CD1c-positive myeloid dendritic cell (primary cell): ENCODE results near the gene PADI1.

Source experiments
- DNase-seq: peaks from one replicate; pipeline ENCODE4 v3.0.0-alpha.2; 2016; ENCODE audit errors: extremely low spot score

The PADI1 gene

DNA sequence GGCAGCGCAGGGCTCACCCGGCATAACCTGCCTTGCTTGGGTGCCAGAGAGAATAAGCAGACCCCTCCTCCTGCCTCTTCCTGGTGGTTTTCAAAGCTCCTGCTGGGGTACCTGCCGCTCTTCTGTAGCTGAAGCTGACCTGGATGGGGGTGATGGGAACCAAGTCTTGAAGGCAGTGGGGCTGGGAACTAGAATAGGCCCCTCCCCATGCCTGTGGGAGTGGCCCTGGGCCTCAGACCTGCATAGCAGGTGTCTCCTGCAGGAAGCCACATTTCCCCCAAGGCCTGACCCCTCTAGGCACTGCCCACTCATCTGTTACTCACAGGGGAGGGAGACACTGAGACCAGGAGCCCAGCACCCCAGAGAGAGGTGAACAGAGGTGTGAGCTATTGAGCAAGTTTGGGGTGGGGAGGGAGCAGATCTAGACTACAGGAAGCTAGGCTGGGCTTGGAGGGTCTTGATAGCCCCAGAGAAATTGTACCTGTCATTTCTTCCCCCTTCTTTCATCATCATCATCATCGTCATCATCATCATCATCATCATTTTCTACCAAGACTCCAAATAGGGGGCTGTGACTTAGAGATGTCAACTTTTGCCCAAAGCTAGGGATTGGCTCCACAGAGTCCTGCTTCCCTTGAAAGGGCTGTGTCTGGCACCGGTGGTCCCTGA lies 10.1 kb downstream of the PADI1 start:
- DNase-seq = no peak

DNA sequence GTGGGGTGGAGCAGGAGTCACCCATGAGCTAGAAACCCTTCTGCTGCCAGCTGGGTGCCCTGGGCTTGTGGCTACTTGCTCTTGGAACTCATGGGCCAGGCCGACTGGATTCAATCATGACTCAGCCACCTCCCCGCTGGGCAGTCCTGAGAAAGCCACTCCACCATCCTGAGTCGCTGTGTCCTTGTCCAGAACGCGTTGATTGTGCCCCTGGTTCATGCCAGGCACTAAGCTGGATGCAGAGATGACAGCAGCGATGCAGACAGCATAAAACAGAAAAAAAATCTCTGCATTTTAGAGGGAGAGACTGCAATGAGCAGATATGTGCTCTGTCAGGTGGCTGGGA lies 10.6 kb downstream of the PADI1 start:
- DNase-seq = no peak

DNA sequence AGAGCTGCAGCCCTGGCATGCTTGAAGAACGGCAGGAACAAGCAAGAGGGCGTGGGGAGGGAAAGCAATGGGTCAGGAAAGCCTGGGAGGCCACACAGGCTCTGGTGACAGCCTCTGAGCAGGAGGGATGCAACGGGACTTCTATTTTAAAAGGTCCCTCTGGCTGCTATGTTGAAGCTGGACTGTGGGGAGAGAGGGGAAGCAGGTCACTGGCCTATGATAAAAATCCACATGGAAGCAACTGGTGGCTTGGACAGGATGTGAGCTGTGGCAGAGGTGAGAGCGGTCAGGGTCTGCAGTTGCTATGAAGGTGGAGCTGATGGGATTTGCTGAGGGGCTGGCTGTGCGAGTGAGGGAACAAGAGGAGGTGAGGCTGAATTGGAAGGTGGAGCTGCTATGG lies 11.2 kb downstream of the PADI1 start:
- no peak for DNase-seq

DNA sequence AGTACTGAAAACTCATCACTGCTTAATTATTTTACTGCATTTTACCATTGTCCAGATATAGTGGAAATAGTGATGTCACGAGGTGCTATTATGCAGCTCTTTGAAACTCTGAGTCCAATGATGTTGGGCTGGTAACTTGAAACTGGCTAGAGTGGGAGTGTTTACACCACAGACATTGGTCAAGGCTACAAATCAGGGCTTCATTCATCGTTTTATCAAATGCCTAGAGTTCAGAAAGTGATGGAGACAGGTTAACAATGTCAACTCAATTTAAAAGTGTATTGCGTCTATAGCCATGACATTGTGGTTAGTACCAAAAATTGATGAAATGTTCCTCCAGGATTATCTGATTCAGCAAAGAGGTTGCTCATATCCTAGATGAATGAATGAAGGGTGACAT lies 12.7 kb downstream of the PADI1 start:
- DNase-seq = no peak

DNA sequence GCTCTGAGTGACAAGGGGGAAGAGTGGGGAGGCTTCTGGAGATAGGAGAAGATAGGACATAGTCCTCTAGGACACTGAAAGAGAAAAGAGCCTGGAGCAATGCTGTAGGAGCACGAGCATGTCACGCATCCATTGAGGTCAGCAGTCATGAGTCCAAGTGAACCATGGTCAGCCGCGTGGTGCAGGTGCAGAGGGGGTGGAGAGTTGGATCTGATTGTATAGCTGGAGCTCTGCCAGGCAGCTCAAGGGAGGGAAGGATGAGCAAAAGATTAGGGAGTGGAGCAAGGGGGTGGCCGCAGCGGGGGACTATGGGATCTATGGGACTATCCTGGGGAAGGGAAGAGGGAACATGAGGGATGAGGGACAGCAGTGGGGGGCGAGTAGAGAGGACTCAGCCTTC lies 14.0 kb downstream of the PADI1 start:
- no peak for DNase-seq

DNA sequence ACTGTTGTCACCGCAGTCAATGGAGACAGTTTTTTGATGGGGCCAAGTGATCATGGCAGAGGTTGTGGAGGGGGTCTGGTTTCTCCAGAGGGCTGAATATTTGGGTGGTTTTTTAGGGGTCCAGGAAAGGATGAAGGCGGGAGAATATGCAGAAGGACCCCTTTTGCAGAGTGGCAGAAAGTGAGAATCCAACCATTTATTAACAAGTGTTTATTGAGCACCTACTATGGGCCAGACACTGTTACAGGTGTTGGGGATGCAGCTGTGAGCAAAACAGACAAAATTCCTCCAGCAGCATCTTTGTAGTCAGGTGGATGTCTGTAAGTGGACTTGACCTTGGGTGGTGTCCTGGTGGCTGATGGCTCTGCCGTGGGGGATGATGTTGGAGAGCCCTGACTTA lies 15.4 kb downstream of the PADI1 start:
- no peak for DNase-seq

DNA sequence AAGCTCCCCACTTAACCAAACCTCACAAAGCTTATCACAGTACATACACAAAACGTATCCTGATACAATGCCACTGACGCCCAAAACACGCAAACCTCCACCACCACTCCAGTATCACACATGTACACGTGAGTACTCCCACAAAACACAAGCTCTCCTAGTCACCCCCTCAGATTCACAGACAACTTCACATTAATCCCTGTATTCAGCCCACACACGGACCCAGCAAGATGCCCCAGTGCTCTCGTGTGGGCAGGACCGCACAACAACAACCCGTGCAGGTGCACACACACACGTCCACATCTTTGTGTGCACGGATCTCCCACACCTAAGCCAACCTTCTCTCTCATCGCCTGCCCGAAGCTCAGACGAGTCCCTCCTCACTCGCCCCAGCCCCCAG lies 17.6 kb downstream of the PADI1 start:
- no peak for DNase-seq

DNA sequence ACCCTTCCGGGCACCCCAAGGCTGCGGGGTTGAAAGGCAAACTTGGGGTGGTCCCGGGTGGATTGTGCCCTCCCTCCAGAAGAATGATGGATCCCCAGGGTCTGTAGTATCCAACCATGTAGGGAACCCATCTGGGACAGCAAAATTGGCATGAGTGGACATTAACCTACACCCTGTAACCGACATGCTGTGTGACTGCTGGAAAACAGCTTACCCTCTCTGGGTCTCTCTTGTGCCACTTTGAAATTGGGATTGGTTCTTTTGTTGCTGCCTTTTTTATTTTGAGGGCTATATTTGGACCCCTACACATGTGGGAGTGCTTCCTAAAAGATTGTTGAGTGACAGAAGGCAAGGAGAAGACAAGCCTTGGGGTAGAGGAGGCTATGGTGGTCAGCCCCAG lies 19.5 kb downstream of the PADI1 start:
- DNase-seq = no peak

DNA sequence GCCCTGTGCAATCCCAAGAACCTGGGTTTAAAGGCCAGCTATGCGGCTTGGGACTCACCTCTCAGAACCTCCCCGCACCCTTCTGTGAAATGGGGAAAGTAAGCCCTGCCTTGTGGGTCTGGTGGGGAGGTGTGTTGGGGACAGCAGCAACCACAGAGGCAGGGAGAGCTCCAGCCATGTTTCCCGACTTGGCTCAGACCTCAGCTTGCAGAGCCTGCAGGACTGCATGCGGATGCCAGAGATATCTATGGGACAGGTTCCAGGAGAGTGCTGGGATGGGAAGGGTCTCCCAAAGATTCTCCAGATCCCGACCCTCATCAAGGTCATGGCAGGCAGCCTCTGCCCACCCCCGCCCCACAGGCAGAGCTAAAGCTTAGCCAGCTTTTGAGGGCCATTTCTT lies 20.2 kb downstream of the PADI1 start:
- DNase-seq = no peak

DNA sequence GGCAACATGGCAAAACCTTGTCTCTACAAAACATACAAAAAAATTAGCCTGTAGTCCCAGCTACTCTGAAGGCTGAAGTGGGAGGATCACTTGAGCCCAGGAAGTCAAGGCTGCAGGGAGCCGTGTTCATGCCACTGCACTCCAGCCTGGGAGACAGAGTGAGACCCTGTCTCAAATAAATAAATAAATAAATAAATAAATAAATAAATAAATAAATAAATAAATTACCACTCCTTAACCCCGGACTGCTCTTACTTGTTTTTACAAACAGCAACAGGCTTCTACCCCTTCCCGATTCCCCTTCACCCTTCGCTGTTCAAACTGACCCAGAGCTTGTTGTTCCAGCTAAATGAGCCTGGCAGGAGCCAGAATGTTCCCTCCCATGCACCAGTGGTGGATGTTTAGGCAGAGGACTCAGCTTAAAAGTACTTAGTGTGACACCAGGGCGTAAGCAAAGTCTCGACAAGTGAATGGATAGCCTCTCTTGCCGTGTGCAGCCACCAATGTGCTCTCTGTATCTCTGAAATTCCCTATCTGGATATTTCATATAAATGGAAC lies 22.5 kb downstream of the PADI1 start:
- no peak for DNase-seq

DNA sequence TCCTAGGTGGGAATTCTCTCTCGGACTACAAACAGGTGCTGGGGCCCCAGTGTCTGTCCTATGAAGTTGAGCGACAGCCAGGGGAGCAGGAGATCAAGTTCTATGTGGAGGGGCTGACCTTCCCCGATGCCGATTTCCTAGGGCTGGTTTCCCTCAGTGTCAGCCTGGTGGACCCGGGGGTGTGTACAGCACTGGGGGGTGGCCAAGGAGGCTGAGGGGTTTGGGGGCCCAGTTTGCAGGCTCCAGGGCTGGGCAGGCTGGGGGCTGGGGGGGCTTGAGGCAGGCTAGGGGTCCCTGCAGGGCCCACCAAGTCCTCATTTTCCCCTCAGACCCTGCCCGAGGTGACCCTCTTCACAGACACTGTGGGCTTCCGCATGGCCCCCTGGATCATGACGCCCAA lies 23.7 kb downstream of the PADI1 start:
- DNase-seq = no peak

DNA sequence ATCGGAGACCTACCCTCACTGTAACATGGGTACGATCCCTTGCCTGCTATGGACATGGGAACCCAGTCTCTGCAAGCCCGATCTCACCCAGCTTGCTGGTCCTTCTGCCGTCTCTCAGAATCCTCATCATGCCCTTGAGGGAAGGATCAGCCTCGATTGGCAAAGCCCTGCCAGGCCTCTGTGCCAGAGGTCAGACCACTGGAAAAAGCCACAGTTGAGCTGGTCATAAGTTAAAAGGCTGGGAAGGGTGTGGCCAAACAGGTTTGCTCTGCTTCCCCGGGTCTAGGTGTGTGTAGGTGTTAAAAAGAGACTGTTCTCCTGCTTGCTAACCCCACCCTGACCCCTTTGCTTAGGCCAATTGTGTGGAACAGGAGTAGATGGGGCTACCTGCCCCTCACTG lies 24.5 kb downstream of the PADI1 start:
- DNase-seq = no peak

DNA sequence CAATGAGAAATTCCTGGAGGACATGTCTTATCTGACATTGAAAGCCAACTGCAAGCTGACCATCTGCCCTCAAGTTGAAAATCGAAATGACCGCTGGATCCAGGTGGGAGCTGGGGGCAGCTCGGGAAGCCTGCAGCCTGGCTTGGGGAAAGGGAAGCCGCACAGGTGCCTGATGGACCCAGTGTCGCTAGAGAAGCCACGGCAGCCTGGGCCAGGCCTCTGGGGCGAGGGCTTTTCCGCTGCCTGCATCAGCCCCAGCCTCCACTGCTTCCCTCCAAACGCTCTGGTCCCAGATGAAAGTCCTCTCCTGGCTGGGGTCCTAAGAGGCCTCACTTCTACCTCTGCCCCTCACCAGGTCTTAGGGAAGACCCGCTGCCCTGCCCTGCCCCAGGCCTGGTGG lies 25.2 kb downstream of the PADI1 start:
- DNase-seq = no peak

DNA sequence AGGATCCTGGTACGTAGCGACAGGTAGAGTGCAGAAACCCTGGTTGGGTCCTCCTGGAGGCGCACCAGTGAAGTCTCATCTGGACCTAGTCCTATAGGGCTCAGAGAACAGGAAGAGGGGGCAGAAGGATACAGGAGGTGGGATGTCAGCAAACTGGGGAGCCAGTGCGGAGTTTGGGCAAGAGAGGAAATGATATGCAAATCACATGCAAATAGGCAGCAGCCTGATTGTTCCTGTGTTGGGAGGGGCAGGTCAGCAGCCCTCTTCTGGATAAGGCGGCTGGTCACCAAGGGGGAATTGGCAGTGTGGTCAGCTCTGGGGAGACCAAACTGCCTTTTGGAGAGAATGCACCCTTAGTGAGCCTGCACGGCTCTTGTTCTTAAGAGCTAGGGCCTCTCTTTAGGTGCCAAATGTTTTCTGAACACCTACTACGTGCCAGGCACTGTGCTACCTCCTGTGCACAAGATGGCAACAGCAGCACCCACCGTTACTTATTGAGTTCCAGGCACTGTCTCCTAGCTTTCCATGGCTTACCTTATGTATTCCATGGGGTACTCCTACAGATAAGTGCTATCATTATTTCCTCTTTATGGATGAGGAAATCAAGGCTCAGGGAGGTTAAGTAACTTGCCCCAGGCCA lies 25.9 kb downstream of the PADI1 start:
- DNase-seq = no peak

DNA sequence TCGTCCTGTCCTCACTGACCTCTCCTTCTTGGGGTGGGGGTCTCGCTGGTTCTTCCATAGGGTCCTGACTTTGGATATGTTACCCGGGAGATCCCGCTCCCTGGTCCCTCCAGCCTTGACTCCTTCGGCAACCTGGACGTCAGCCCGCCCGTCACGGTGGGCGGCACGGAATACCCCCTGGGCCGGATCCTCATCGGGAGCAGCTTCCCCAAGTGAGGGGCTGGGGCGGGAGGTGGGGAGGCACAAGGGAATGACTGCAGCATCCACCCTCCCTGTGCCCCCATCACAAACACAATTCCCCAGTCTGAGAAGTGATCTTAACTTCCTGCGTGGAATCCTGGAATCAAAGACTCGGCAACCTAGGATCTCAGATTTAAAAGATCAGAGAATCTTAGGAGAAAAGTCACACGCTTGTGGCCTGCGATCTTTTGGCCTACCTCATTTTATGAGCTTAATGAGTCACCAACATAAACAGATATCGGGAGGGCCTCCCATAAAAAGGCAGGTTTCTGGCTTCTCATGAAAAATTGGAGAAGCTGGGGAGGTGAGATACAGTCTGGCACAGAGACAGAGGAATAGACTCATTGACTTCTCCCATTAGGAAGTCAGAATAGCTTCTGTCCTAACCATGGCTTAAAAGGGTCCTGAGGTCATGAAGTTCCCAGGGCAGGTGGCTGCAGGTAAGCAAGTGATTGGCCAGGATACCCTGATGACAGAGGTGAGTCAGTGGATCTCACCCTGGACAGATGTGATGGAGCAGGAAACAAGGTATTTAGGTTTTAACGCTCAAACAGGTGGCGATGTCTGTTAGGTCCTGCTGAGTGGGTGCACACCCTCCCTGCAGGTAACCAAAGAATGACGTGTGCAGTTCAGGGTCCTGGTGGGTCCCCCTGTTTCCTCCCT lies 28.1 kb downstream of the PADI1 start:
- peak; percentile 28 for DNase-seq

DNA sequence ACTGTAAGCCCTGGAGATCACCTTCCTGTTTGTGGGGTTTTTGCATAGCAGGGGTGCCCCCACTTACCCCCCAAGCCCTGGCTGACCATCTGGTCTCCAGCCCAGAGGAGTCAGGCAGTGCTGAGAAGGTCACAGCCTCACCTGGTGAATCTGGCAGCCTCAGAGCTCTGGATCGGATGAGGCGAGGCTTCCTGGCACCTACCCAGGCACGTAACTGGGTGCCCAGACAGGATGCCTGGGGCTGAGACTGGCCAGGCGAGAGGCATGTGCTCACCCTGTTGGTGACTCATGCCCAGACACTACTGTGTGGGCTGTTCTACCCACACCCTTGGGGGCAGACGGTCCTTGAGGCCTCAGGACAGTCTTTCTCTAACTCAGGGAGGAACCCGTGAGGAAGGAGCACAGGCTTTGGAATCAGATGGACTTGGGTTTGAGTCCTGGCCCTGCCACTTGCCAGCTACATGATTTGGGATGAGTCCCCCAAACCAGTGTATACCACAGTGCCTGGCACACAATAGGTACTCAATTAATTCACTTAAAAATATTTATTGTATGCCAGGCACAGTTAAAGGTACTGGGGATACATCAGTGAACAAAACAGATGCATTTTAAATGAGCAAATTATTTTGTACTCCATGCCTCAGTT lies 28.9 kb downstream of the PADI1 start:
- peak; percentile 86 for DNase-seq

DNA sequence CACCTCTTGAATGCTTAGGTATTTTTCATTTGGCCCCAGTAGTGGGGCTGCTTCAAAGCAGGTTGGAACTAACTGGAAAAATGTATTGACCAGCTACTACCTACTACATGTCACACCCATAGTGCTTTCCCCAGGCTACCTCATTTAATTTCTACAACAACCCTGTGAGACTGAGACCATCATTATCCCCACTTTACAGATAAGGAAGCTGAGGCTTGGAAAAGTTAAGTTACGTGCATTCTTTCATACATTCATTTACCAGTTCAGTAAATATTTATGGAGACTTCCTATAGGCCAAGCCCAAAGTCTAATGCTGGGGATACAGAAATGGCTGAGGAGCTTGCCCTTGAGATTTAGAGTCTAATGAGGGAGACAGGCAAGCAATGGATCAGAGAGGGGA lies 29.5 kb downstream of the PADI1 start:
- no peak for DNase-seq

DNA sequence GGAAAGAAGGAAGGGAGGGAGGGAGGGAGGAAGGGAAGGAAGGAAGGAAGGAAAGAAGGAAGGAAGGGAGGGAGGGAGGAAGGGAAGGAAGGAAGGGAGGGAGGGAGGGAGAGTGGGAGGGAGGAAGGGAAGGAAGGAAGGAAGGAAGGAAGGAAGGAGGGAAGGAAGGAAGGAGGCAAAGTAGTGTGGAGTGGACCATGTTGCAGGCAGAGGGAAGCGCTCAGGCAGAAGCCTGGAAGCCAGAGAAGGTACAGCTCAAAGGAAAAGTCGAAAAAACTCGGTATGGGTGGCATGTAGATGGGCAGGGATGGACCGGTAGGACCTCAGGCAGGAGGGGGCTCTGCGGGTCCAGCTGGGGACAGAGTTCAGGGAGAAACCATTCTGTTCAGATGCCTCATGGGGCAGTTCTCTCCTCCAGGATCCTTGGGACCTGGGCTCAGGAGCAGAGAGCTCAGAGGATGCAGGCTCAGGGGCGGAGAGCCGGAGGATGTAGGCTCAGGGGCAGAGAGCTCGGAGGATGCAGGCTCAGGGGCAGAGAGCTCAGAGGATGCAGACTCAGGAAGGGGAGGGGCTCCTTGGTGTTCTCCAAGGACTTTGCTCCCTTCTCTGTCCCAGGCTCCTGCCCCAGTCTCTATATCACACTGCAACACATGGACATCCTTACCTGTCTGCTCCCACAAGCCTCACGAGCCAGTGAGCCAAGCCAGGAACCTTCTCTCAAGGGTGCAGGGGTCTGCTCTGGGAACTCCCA lies 30.4 kb downstream of the PADI1 start:
- no peak for DNase-seq

DNA sequence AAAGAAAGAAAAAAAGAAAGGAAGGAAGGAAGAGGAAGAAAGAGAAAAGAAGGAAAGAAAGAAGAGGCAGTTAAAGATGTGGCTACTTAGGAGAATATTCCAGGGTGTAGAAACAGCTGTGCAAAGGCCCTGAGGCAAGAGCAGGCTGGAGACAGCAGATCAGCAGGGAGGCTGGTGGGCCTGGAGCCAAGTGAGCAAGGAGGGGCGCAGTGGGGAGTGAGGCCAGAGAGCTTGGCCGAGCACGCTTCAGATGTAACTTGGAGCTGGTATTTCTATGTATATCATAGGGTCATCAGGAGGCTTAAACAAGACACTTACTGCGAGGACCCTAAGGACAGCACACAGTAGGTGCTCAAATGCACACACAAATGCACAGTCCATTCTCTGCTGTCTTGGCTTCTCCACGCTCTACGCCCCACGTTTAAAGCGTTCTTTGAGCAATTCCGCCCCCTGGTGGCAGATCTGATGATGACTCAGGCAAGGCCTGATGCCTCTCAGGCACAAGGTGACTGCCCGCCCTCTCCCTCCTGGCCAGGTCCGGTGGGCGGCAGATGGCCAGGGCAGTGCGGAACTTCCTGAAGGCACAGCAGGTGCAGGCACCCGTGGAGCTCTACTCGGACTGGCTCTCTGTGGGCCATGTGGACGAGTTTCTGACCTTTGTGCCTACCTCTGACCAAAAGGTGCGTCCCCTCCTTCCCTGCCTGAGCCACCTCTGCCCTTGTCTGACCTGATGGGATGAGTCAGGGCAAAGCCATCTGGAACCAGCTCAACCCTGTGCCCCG lies 32.0 kb downstream of the PADI1 start:
- DNase-seq = peak; percentile 95

DNA sequence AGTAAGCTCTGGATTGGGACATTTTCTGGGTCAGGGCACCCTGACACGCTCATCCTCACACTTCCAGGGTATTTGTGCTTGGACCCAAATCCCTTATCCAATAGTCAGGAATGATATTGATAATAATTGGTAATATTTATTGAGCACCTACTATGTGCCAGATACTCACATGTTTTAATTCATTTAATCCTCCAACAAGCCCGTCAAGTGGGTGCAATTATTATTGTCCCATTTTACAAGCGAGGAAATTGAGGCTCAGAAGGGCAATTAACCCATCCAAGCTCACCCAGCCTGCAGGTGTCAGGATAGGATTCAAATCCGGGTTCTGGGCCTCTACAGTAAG lies 32.6 kb downstream of the PADI1 start:
- DNase-seq = no peak

DNA sequence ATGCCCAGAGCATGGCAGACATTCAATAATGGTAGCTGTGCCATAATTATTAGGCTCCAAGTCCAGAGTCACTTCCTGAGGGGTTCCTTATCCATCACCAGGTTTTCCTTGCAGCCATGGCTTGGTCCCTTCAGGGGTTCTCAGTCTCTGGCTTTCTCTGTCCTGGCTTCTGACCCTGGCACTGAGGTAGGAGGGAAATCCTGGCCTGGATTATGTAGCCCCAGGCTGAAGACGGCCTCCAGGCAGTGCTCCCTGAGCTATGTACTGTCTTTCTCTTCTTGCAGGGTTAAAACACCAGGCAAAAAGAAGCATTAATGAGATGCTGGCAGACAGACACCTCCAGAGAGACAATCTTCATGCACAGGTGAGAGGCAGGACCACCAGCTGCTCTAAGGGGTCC lies 34.5 kb downstream of the PADI1 start:
- peak; percentile 56 for DNase-seq
